DMS 273 (cell line): ENCODE data around the gene MACF1.
"Not testable (repeated sequence)": the region's sequence is repeated elsewhere in the genome, so short reads cannot be mapped to it uniquely, and the experiment has no call there.

Source experiments
- DNase-seq: peaks from one replicate; lab custom pipeline; 2025; ENCODE audit not compliant: unreplicated experiment; lab: John Stamatoyannopoulos, UW

MACF1 gene

DNA sequence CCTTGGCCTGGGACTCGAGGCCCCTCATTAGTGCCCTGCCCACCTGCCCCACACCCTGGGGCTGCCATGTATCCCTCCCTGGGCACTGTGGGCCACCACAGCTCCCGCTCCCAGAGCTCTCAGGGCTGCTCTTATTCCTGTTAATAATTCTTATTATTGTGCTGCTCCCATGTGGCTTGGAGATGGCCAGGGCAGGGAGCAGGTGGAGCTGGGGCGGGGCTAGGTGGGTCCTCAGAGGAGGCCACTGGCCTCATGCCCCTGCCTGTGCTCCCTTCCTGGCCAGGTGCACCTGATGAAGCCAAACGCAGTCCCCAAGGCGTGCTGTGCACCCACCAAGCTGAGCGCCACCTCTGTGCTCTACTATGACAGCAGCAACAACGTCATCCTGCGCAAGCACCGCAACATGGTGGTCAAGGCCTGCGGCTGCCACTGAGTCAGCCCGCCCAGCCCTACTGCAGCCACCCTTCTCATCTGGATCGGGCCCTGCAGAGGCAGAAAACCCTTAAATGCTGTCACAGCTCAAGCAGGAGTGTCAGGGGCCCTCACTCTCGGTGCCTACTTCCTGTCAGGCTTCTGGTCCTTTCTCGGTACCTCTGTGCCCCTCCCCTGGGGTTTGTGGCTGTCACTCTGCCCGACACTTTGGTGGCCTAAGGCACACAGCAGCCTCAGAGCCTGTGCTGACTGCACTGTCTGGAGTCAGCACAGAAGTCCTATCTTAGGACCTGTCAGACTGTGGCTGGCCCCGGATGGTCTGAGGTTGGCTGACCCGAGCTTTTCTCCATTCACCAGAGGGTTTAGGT, 321.1 kb downstream of the MACF1 start:
- no peak for DNase-seq

GRCh38 chr1:39526466-39527189, 322.1 kb downstream of the MACF1 start:
- no peak for DNase-seq

GRCh38 chr1:39527190-39527579, 322.7 kb downstream of the MACF1 start:
- DNase-seq: not testable (repeated sequence)

DNA sequence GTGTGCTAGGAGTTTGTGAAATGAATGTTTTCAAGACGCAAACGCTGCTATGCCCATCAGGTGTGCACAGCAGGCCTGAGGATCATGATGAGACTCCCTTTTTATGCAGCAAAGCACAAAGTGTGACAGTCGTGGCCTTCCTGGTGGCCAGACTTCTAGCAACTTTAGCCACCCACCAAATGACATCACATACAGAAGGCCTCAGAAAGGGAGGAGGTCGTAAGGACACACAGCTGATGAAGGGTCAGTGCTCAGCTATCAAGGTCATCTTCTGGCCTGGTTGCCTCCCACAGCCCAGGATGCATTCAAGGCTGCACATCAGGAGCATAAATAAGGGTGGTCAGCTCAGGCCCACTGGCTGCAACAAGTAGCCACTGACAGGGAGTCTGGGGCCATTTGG, 323.6 kb downstream of the MACF1 start:
- no peak for DNase-seq

GRCh38 chr1:39529901-39530535, 325.5 kb downstream of the MACF1 start:
- no peak for DNase-seq

DNA sequence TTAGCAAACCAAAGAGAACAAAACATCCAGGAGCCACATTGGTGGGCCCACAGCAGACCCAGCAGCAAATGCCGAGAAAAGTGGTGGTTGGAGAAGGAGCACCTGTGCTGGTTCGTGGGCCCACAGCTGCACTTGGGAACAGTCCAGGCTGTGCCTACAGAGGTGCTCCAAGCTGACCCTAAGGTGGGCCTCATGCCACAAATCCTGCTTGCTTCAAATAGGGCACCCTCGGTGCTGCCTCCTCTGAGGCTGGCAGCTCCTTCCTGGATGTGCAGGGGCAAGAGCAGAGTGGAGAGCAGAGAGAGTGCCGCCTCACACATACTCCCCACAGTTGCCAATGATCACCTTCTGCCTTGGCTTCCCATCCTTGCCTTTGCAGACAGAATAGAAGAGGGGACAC, 327.0 kb downstream of the MACF1 start:
- DNase-seq: no peak

GRCh38 chr1:39533442-39533841, 328.9 kb downstream of the MACF1 start:
- DNase-seq: no peak
